Measurements from ENCODE around the gene TLK2. TPM values are rescaled to one million over a fixed set of nuclear protein-coding genes. Genes with fewer than 3 reads are reported as not detected.
"Not testable (repeated sequence)": the region's sequence is repeated elsewhere in the genome, so short reads cannot be mapped to it uniquely, and the experiment has no call there.

Gene TLK2
- total RNA-seq, 2 experiments from 2014 or later, result 24.8 to 26.8 TPM

GRCh38 chr17:62605588-62605987 lies 127.0 kb downstream of the TLK2 start:
- Mint-ChIP-seq H3K36me3 (ENCODE audit: low read depth) (peaks cover 32% of the 10 kb centered on the region), H3K27ac (no peak overlapping the region), H3K4me1 (ENCODE audit: low read depth) (peaks cover 11% of the 10 kb centered on the region), H3K9me3 (no peaks in the 10 kb centered on the region), H3K27me3 (no peaks in the 10 kb centered on the region), H3K4me3 (no peak overlapping the region)
- DNase-seq, result no peak
- no peak for TF ChIP-seq CTCF (IDR thresholded peaks at IDR 0.05)
- POLR2A ChIA-PET, result no interaction called here
- ATAC-seq, result no peak
- intact Hi-C loops (cut with micrococcal nuclease), result no loop called here
- CTCF ChIA-PET, result no interaction called here

GRCh38 chr17:62611292-62611691 lies 132.7 kb downstream of the TLK2 start:
- intact Hi-C loops (cut with micrococcal nuclease), result no loop called here
- H3K9me3 Mint-ChIP-seq, result no peaks in the 10 kb centered on the region
- no peaks in the 10 kb centered on the region for H3K27me3 Mint-ChIP-seq
- peaks cover 9% of the 10 kb centered on the region for H3K4me1 Mint-ChIP-seq (ENCODE audit: low read depth)
- H3K27ac Mint-ChIP-seq, result no peak overlapping the region
- no peak for DNase-seq
- no peak overlapping the region for H3K4me3 Mint-ChIP-seq
- POLR2A ChIA-PET, result no interaction called here
- ATAC-seq, result no peak
- TF ChIP-seq CTCF (IDR thresholded peaks at IDR 0.05), result no peak
- CTCF ChIA-PET, result interaction anchor here (0.8 to 1.3 kb wide), 2 partner anchors 9 to 14 kb away, joined by 3 read pairs; no protein-coding TSS in a partner anchor
- peaks cover 29% of the 10 kb centered on the region for H3K36me3 Mint-ChIP-seq (ENCODE audit: low read depth)

GRCh38 chr17:62611728-62612127 lies 133.1 kb downstream of the TLK2 start:
- no peak for DNase-seq
- TF ChIP-seq CTCF (IDR thresholded peaks at IDR 0.05), result no peak
- Mint-ChIP-seq H3K36me3 (ENCODE audit: low read depth) (peaks cover 28% of the 10 kb centered on the region), H3K27ac (no peak overlapping the region), H3K27me3 (no peaks in the 10 kb centered on the region), H3K4me3 (no peak overlapping the region), H3K9me3 (no peaks in the 10 kb centered on the region), H3K4me1 (ENCODE audit: low read depth) (peaks cover 9% of the 10 kb centered on the region)
- ChIA-PET POLR2A (no interaction called here), CTCF (no interaction called here)
- intact Hi-C loops (cut with micrococcal nuclease), result no loop called here
- no peak for ATAC-seq

- CTCF ChIA-PET, result not testable (repeated sequence)
Measured at GRCh38 chr17:62612289-62612688, 133.7 kb downstream of the TLK2 start.

GRCh38 chr17:62613095-62613494 lies 134.5 kb downstream of the TLK2 start:
- H3K4me1 Mint-ChIP-seq (ENCODE audit: low read depth); DNase-seq; H3K4me3 Mint-ChIP-seq; H3K27me3 Mint-ChIP-seq; H3K9me3 Mint-ChIP-seq; H3K27ac Mint-ChIP-seq; POLR2A ChIA-PET; intact Hi-C loops (cut with micrococcal nuclease); ATAC-seq: not testable (repeated sequence)
- CTCF ChIA-PET, result interaction anchor here (1.1 kb wide), 2 partner anchors 12 to 60 kb away, joined by 3 to 4 read pairs; no protein-coding TSS in a partner anchor
- H3K36me3 Mint-ChIP-seq (ENCODE audit: low read depth), result peaks cover 22% of the 10 kb centered on the region

More at GRCh38 chr17:62612289-62612688, 133.7 kb downstream of the TLK2 start:
- Mint-ChIP-seq H3K36me3 (ENCODE audit: low read depth) (peaks cover 27% of the 10 kb centered on the region), H3K27ac (peak overlapping the region; percentile 7)
- H3K4me1 Mint-ChIP-seq (ENCODE audit: low read depth); H3K4me3 Mint-ChIP-seq; H3K27me3 Mint-ChIP-seq; H3K9me3 Mint-ChIP-seq; POLR2A ChIA-PET; DNase-seq; intact Hi-C loops (cut with micrococcal nuclease); ATAC-seq: not testable (repeated sequence)

GRCh38 chr17:62614142-62614541 lies 135.5 kb downstream of the TLK2 start:
- peaks cover 19% of the 10 kb centered on the region for H3K36me3 Mint-ChIP-seq (ENCODE audit: low read depth)
- ATAC-seq (no peak), DNase-seq (no peak)
- intact Hi-C loops (cut with micrococcal nuclease), result no loop called here
- H3K9me3 Mint-ChIP-seq, result no peaks in the 10 kb centered on the region
- no peak overlapping the region for H3K4me3 Mint-ChIP-seq
- ChIA-PET CTCF (interaction anchor here (1.1 kb wide), 1 partner anchor 61 kb away, joined by 3 read pairs; no protein-coding TSS in a partner anchor), POLR2A (interaction anchor here (1.0 kb wide), 1 partner anchor 17 kb away, joined by 3 read pairs; no protein-coding TSS in a partner anchor)
- no peak overlapping the region for H3K27ac Mint-ChIP-seq
- H3K4me1 Mint-ChIP-seq (ENCODE audit: low read depth), result peaks cover 9% of the 10 kb centered on the region
- no peaks in the 10 kb centered on the region for H3K27me3 Mint-ChIP-seq
- no peak for TF ChIP-seq CTCF (IDR thresholded peaks at IDR 0.05)
